HG03354 (cell line): ENCODE results near the gene ATP11B.

ENCODE experiments used
- ATAC-seq: cut with Tn5 transposase; IDR thresholded peaks from one replicate; pipeline ENCODE4 v1.9.1; 2021; ENCODE audit warnings: mild to moderate bottlenecking; ENCODE audit not compliant: unreplicated experiment, poor library complexity, severe bottlenecking

ATP11B gene

DNA sequence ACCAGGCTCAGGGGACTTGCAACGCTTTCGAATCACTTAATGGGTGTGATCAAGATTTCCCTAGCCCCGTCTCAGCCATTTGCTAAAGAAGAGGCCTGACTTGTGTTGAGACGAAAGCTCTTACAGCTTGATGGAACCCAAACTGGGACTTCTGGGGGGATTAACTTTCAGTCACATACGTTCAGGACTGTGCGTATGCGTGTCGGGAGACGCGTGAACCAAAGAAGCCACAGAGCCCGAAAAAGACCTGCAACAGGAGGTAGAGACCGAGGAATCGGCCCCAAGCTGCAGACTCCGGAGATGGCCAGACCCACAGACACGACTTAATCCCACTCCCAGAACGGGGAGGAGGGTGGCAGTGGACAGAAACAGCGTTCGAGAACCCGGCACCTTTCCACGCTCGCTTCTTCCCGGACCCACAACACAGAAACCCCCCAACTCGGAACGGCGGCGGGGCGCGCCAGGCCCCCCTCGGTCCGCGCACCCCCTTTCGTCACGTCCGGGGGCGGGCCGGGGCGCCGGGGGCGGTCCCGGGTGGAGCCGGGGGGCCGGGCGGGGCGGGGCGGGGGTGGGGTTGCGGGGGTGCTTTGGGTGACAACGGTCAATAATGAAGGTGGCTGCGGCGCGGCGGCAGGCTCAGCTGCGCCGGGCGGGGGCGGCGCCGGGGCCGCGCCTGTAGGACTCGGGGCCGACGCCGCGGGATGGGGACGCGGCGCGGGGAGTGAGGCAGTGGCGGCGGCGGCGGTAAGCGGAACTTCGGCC is at the start of gene ATP11B:
Gene ATP11B, plus strand, starts transcription at position 604 of the 762 bp plus-strand sequence. CDS start 256 bp downstream, outside the sequence.
- peak; percentile 72 for ATAC-seq

DNA sequence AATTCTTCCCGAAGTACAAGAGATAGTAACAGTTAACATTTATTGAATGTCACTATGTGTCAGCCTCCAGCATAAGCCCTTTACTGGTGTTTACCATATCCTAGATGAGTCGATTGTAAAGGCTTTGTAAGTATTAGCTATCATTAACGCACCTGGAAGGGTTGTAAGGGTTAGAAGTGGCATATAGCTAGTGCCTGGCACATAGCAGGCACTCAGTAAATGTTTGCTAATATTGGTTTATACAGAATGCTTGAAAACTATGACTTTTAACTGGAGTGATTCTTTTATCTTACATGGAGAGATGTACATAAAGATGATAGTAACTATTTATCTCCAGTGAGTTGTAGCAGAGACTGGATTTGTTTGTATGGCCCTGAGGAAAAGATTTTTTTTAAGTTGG is 46.3 kb upstream of the ATP11B start:
- ATAC-seq: no peak

DNA sequence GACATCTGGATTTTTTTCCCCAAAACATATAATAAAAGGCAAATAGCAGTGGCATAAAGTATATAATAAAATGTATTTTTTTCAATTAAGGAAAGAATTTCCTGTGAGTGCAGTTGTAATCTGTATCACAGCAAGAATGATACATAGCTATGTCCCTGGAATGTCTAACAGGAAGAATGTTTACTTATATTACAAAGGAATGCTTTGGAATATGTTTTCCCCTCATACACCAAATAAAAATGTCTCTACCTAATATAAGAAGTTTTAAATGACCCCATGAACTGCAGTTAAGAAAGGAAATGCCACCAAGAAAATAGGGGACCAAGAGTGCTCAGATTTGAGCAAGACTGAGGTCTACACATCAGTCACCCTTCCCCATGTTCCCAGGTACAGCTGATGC is 38.0 kb upstream of the ATP11B start:
- no peak for ATAC-seq

DNA sequence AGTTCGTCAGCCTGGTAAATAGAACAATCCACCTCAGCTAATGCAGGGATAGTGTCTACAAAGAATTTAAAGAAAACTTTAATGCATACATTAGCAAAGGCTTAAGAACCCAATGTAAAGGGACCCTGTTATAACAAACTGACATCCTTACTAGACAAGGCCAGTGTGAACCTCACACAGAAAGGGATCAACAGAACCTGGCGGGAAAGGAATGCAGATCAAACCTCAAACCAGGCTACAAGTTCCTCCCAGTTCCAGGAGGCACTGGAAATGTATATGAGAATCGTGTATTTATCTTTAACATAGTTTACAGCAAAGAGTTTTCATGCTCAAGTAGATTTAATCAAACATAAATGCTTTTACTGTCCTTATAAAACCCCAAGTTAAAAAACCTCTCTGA is 37.6 kb upstream of the ATP11B start:
- no peak for ATAC-seq

DNA sequence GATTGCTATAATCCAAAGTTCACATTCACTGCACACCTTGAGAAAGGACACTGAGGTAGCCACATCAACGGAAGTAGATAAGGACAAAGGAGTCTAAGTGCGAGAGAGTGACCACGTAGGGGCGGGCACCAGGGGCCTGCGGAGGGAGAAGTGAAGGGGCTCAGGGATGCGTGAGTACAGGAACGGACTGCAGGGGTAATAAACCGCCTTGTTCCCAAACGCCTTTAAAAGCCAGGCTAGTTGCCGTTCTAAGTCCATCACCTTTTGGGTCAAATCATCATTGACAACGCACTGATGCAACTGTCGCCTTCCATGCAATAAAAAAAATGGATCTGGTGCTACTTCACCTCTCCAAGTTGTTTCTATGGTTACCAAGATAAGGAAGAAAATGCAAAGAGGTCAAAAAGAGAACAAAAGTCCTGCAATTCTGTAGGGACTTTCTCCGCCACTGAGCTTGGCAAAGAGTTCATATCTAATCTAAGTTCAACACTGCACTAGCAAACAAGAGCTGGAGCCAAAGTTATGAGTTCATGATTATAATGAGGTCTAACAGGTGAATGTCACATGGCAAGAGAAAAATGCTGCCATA is 32.6 kb upstream of the ATP11B start:
- ATAC-seq: no peak

DNA sequence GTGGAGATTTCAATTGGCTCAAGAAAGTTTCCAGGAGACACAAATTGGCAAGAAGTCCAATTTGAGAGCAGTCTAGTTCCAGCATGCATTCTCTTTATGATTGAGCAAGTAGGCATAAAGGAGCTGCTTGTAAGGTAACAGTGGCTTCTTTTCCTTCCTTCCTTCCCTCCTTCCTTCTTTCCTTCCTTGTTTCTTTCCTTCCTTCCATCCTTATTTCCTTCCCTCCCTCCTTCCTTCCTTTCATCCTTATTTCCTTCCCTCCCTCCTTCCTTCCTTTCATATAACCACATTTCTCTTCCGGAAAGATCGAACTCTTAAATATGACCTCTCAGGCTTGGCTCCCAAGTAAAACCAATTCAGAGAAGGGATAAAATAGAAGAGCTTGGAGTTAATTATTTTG is 29.4 kb upstream of the ATP11B start:
- ATAC-seq: no peak

DNA sequence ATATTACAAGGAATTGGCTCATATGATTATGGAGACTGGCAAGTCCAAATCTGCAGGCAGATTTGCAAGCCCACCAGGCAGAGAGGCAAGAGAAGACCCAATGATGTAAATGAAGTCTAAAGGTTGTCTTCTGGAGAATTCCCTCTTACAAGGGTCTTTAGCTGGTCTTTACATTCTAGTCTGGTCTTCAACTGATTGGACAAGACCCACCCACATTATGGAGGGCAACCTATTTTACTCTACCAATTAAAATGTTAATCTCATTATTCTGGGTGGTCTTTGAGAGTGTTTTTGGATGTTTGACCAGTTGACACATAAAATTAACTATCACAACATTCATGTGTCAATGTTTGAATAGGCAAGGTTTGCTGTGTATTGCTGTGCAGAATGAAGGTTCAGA is 28.0 kb upstream of the ATP11B start:
- ATAC-seq: no peak

DNA sequence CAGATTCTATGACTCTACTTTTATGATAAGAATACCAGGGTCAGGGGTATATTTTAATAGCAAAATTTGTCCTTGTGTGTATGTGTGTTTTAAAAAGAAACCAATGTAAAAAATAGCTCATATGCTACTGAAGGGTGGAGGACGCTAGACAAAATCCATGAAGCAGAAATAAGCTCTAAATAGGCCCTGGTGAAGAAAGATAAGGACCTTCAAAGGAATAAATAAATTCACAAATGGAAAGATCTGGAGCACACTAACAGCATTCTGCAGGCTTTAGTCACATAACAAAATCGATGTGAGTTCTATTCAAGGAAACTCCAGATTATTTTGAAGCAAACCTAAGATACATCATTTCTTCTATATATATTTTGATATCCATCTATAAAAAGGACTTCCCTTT is 27.2 kb upstream of the ATP11B start:
- no peak for ATAC-seq

DNA sequence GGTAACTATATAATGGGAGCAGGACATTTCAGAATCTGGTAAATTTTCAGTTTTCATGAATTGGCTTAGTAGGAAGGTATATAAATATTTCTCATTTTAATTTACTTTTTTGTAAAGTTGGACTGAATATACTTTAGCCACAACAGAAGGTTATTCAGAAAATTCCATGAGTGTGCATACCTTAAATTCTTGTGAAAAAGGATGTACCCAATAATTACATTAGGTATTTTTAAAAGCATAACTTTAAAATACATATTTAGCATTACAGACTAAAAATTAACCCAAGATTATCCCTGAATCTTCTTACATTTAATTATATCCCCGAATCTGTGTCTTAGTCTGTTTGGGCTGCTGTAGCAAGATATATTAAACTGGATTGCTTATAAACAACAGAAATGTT is 24.9 kb upstream of the ATP11B start:
- no peak for ATAC-seq

DNA sequence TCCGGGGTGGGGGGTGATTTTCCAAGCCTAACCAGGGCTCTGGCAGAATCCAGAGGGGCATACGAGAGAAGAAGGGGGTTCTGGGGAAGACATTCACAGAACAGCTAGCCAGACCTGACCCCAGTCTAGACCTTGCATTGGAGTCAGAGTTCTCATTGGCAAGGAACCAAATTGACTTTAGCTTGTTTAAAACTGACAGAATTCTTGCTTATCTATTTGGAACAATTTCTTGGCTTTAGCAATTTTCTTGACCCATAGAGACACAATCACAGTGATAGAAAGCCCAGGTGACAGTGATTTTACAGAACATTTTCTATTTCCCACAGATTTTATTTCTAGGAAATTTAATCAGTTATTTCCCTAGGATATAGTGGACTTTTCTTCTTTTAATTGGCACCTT is 23.6 kb upstream of the ATP11B start:
- ATAC-seq: no peak

DNA sequence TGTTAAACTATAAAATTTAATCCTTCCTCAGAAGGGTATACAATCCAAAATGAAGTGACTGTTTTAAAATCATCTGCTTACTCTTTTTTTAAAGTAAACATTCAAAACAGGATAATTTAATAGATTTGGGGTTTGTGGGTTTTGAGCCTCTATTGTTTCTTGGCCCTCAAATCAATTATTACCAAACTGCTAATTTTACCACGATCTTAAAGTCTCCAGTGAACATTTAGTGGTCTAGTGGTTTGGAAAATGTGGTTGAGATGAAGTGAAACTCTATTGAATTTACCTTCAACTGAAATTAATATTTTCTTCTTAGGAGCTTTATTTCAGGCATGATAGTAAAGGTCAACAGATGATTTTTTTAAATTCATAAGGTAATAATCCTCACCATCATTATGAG is 11.2 kb upstream of the ATP11B start:
- ATAC-seq: peak; percentile 79

DNA sequence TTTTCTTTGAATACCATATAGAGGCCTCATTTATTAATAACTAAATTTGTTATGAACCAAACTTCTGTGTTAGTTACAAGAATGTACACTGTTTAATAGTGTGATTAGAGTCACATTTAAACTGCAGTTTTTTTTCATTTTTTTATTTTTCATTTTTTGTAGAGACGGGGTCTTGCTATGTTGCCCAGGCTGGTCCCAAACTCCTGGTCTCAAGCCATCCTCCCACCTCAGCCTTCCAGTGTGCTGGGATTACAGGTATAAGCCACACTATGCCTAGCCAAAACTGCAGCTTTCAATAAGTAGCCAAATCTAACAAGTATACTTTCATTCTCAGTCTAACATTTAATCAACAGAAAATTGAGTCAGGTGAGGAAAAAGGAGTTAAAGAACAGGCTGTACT is 10.2 kb upstream of the ATP11B start:
- no peak for ATAC-seq

DNA sequence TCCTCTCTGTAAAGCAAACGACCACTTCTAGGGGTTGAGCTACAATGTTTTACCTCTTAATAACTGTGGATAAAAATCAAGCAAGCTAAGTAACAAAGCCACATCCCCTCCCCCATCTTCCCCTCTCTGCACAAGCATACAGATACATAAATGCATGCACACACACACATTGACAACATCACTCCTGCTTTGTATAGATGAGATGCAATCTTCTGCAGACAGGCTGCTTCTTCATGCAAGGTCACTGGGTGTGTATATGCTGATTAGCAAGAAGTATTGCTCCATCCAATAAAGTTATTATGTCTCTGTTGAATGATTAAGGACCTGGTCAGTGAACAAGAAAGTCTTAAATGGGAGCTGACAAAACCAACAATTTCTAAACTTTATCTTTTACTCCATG is 8.8 kb upstream of the ATP11B start:
- ATAC-seq: no peak

DNA sequence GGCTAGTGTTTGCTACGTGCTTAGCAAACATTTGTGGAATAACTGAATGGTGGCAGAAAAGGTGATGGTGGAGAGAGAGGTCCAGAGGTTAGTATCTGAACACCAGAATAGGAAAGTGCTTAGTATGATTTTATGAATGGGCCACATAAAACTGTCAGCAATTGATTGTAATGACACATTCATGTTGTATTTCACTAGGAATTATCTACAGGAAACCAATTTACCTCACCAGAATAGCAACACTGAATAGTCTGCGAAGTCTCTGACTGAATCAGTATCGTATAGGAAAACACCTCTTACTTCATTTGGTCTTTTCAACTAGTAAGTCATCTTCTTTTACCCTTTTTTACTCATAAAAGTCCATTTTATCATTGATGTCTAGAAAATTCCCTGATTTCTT is 8.2 kb upstream of the ATP11B start:
- ATAC-seq: no peak

DNA sequence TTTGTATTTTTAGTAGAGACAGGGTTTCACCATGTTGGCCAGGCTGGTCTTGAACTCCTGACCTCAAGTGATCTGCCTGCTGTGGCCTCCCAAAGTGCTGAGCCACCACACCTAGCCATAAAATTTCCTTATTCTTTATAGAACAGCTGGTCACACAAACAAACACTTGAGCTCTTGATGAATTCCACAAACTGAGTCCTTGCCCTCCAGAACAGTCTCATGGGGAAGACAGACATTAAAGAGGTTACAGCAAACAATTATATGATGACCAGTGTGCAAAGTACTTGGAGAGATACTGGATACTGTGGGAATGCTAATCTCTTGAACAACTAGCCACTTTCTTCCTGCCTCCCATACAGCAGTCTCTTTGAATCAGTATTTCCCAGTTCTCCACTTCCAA is 7.5 kb upstream of the ATP11B start:
- no peak for ATAC-seq

DNA sequence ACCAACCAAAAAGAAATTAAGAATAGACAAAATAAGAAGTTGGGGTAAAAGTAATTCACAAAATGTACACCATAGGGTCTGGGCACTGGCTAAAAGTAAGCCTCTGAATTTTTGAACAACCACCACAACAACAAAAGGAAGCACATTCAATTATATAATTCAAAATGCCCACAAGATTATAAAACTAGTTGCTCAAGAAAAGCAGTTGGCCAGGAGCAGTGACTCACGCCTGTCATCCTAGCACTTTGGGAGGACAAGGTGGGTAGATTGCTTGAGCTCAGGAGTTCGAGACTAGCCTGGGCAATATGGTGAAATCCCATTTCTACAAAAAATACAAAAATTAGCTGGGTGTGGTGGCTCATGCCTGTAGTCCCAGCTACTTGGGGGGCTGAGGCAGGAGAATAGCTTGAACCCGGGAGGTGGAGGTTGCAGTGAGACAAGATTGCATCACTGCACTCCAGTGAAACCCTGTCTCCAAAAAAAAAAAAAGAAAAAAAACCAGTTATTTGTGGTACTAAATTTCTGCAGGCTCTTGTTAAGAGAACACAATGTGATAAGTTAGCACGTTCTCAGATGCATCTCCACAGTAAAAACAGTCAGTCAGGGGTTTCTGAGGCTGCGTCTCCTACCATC is 6.6 kb upstream of the ATP11B start:
- no peak for ATAC-seq

DNA sequence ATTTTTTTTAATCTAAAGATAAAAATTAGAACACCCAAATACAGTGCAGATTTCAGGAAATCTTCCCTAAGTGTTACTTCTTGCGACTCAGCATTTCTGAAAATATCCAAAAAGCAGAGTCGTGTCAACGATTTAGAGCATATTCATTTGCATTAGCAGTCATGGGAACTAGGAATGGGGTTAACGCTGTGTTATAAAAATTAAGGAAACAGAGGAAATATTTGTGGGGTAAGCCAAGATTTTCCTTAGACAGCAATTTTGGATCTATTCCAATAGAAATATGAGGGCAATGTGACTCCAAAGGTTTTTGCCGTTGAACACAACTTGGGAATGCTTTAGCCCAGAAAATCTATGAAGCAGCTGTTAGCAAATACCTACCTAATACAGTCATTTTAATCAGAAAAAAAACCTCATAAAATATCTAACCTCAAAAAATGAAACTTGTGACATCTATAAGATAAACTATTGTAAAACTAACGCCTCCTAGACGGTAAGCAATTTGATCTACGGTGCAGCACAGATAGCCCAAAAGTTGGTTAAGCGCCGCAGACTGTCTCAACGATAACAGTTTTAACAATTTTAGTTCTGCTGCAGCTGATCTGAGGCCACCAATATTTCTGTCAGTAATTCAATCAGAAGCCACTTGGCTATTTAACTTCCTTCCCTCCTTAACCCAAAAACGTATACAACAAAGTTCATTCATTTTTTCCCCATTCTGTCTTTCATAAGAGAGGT is 5.8 kb upstream of the ATP11B start:
- ATAC-seq: no peak

DNA sequence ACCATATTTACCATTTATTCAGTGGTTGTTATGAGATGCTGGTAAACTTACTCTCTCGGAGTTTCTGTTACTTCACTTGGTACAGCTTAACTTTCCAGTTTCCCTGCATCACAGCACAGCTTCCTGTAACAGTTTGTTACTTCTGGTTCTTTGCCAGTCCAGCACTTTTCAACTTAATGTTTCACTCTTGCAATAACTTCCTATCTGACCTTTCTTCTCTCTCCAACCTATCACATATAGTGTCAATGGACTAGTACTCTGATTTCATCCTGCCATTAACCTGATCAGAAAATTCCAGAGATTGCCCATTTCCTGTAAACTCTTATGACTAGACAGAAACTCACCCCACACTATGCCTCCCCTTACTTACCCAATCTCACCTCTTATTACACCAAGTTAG is 3.9 kb upstream of the ATP11B start:
- ATAC-seq: no peak

DNA sequence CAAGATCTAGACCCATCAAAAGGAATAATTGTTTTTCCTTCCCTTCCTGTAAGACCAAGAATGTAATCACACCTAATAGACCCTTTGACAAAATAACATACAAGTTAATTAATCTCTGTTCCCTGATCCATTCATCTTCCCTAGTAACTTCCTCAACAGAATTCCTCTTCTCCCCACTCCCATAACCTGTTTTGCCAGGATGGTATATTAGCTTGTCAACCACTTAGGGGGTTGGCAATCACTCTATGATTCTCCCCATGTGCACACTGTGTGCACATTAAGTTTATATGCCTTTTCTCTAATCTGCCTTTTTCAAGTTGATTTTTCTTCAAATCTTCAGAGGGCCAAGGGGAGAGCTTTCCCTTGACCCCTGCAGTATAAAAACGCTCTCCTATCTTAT is 2.7 kb upstream of the ATP11B start:
- no peak for ATAC-seq

DNA sequence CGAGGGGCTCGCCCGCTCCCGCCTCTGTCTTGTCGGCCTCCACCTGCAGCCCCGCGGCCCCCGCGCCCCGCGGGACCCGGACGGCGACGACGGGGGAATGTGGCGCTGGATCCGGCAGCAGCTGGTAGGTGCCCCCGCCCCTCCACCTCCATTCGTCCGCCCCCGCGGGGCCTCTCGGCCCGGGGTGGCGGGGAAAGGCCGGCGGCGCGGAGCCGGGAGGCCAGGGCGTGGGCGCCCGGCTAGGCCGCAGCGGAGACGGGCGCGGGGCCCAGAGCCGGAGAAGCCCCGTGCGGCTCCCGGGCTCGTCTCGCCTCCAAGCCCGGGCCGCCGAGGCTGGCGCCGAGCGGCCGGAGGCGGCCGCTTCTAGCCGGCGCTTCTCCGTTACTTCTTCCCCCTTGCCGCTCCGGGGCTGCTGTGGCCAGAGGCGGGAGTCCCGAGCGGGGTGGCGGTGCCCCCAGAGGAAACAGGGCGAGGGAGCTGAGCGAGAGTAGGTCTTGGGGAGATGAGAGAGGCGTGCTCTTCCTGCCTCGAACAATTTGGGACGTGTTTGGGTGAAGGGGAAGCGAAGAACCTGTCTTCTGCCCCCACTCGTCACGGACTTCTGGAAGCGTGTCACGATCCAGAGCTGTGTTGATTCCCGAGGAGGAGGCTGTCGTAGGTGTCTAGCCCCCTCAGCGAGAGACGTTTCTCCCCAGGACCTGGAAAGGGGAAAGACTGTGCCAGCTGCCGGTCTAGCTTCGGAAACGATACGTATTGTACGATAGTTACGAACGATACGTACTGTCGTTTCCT is 555 bp downstream of the ATP11B start:
- ATAC-seq: peak; percentile 35
